Measurements from ENCODE around the gene KRTAP12-1. TPM values are rescaled to one million over a fixed set of nuclear protein-coding genes. Genes with fewer than 3 reads are reported as not detected.

Gene KRTAP12-1
- total and polyA plus RNA-seq, 4 donors: not detected

- ATAC-seq (ENCODE audit: low FRiP score) (no peak), DNase-seq (peak in 1 of 2 donors; percentile 45)
- intact Hi-C loops (cut with DNase I): no loop called here
- Histone ChIP-seq H3K9me3 (ENCODE audit: control insufficient read depth, low read length) (peaks cover 4% of the 10 kb centered on the region), H3K4me3 (ENCODE audit: low read length in 2 of 2) (no peak overlapping the region), H3K4me1 (ENCODE audit: control insufficient read depth in 1 of 2, insufficient read depth in 2 of 2, low read length in 2 of 2) (no peaks in the 10 kb centered on the region), H3K27me3 (ENCODE audit: control insufficient read depth in 1 of 2, insufficient read depth in 2 of 2, low read length in 1 of 2) (no peaks in the 10 kb centered on the region), H3K27ac (ENCODE audit: low read depth in 1 of 2, low read length in 2 of 2) (no peak overlapping the region), H3K36me3 (ENCODE audit: control insufficient read depth in 1 of 2, insufficient read depth in 2 of 2, low read length in 1 of 2) (no peaks in the 10 kb centered on the region)
- WGBS, 2 donors: 43 to 73% methylated on average over 13 of the region's 13 CpGs
These were observed 26.4 kb upstream of the KRTAP12-1 start for GRCh38 chr21:44708213-44708865.

- intact Hi-C loops (cut with DNase I): no loop called here
- Histone ChIP-seq H3K27me3 (ENCODE audit: control insufficient read depth in 1 of 2, insufficient read depth in 2 of 2, low read length in 1 of 2) (no peaks in the 10 kb centered on the region), H3K4me3 (ENCODE audit: low read length in 2 of 2) (no peak overlapping the region), H3K36me3 (ENCODE audit: control insufficient read depth in 1 of 2, insufficient read depth in 2 of 2, low read length in 1 of 2) (no peaks in the 10 kb centered on the region), H3K4me1 (ENCODE audit: control insufficient read depth in 1 of 2, insufficient read depth in 2 of 2, low read length in 2 of 2) (no peaks in the 10 kb centered on the region), H3K9me3 (ENCODE audit: control insufficient read depth, low read length) (peaks cover 4% of the 10 kb centered on the region), H3K27ac (ENCODE audit: low read depth in 1 of 2, low read length in 2 of 2) (no peak overlapping the region)
- DNase-seq: peak in 1 of 2 donors; percentile 46
- WGBS, 2 donors: 41 to 46% methylated on average over 42 to 46 of the region's 46 CpGs
- ATAC-seq (ENCODE audit: low FRiP score): no peak
These were observed 25.0 kb upstream of the KRTAP12-1 start for GRCh38 chr21:44706706-44707581.

GRCh38 chr21:44706026-44706705 lies 24.2 kb upstream of the KRTAP12-1 start:
- no peak overlapping the region for H3K27ac ChIP-seq (ENCODE audit: low read depth in 1 of 2, low read length in 2 of 2)
- ATAC-seq (ENCODE audit: low FRiP score) (no peak), DNase-seq (peak in 1 of 2 donors; percentile 60)
- H3K4me3 ChIP-seq (ENCODE audit: low read length in 2 of 2): no peak overlapping the region
- H3K9me3 ChIP-seq (ENCODE audit: control insufficient read depth, low read length): peaks cover 4% of the 10 kb centered on the region
- H3K36me3 ChIP-seq (ENCODE audit: control insufficient read depth in 1 of 2, insufficient read depth in 2 of 2, low read length in 1 of 2): no peaks in the 10 kb centered on the region
- intact Hi-C loops (cut with DNase I): no loop called here
- 42 to 49% methylated on average over 54 of the region's 54 CpGs for WGBS, 2 donors
- H3K4me1 ChIP-seq (ENCODE audit: control insufficient read depth in 1 of 2, insufficient read depth in 2 of 2, low read length in 2 of 2): no peaks in the 10 kb centered on the region
- H3K27me3 ChIP-seq (ENCODE audit: control insufficient read depth in 1 of 2, insufficient read depth in 2 of 2, low read length in 1 of 2): no peaks in the 10 kb centered on the region

GRCh38 chr21:44704636-44705001 lies 22.7 kb upstream of the KRTAP12-1 start:
- DNase-seq (no peak), ATAC-seq (ENCODE audit: low FRiP score) (no peak)
- WGBS, 2 donors: 72 to 74% methylated on average over 13 of the region's 13 CpGs
- intact Hi-C loops (cut with DNase I): no loop called here
- H3K27me3 ChIP-seq (ENCODE audit: control insufficient read depth in 1 of 2, insufficient read depth in 2 of 2, low read length in 1 of 2): no peaks in the 10 kb centered on the region
- peaks cover 4% of the 10 kb centered on the region for H3K9me3 ChIP-seq (ENCODE audit: control insufficient read depth, low read length)
- H3K4me3 ChIP-seq (ENCODE audit: low read length in 2 of 2): no peak overlapping the region
- H3K27ac ChIP-seq (ENCODE audit: low read depth in 1 of 2, low read length in 2 of 2): no peak overlapping the region
- H3K4me1 ChIP-seq (ENCODE audit: control insufficient read depth in 1 of 2, insufficient read depth in 2 of 2, low read length in 2 of 2): no peaks in the 10 kb centered on the region
- no peaks in the 10 kb centered on the region for H3K36me3 ChIP-seq (ENCODE audit: control insufficient read depth in 1 of 2, insufficient read depth in 2 of 2, low read length in 1 of 2)

- H3K9me3 ChIP-seq (ENCODE audit: control insufficient read depth, low read length): peaks cover 4% of the 10 kb centered on the region
- no peak overlapping the region for H3K4me3 ChIP-seq (ENCODE audit: low read length in 2 of 2)
- ATAC-seq (ENCODE audit: low FRiP score): no peak
- no peak for DNase-seq
- 72 to 74% methylated on average over 13 of the region's 13 CpGs for whole genome bisulfite sequencing, 2 donors
- no peaks in the 10 kb centered on the region for H3K27me3 ChIP-seq (ENCODE audit: control insufficient read depth in 1 of 2, insufficient read depth in 2 of 2, low read length in 1 of 2)
- no peaks in the 10 kb centered on the region for H3K4me1 ChIP-seq (ENCODE audit: control insufficient read depth in 1 of 2, insufficient read depth in 2 of 2, low read length in 2 of 2)
- H3K36me3 ChIP-seq (ENCODE audit: control insufficient read depth in 1 of 2, insufficient read depth in 2 of 2, low read length in 1 of 2): no peaks in the 10 kb centered on the region
- intact Hi-C loops (cut with DNase I): no loop called here
- H3K27ac ChIP-seq (ENCODE audit: low read depth in 1 of 2, low read length in 2 of 2): no peak overlapping the region
These were observed 22.0 kb upstream of the KRTAP12-1 start for GRCh38 chr21:44703731-44704635.

- ATAC-seq (ENCODE audit: low FRiP score) (no peak), DNase-seq (no peak)
- H3K4me3 ChIP-seq (ENCODE audit: low read length in 2 of 2): no peak overlapping the region
- intact Hi-C loops (cut with DNase I): no loop called here
- H3K27me3 ChIP-seq (ENCODE audit: control insufficient read depth in 1 of 2, insufficient read depth in 2 of 2, low read length in 1 of 2): no peaks in the 10 kb centered on the region
- no peak overlapping the region for H3K27ac ChIP-seq (ENCODE audit: low read depth in 1 of 2, low read length in 2 of 2)
- peaks cover 4% of the 10 kb centered on the region for H3K9me3 ChIP-seq (ENCODE audit: control insufficient read depth, low read length)
- no peaks in the 10 kb centered on the region for H3K4me1 ChIP-seq (ENCODE audit: control insufficient read depth in 1 of 2, insufficient read depth in 2 of 2, low read length in 2 of 2)
- 80 to 85% methylated on average over 16 of the region's 16 CpGs for WGBS, 2 donors
- H3K36me3 ChIP-seq (ENCODE audit: control insufficient read depth in 1 of 2, insufficient read depth in 2 of 2, low read length in 1 of 2): no peaks in the 10 kb centered on the region
These were observed 21.2 kb upstream of the KRTAP12-1 start for GRCh38 chr21:44702973-44703730.

- Histone ChIP-seq H3K27me3 (ENCODE audit: control insufficient read depth in 1 of 2, insufficient read depth in 2 of 2, low read length in 1 of 2) (no peaks in the 10 kb centered on the region), H3K9me3 (ENCODE audit: control insufficient read depth, low read length) (peaks cover 4% of the 10 kb centered on the region), H3K36me3 (ENCODE audit: control insufficient read depth in 1 of 2, insufficient read depth in 2 of 2, low read length in 1 of 2) (no peaks in the 10 kb centered on the region), H3K4me3 (ENCODE audit: low read length in 2 of 2) (no peak overlapping the region), H3K27ac (ENCODE audit: low read depth in 1 of 2, low read length in 2 of 2) (no peak overlapping the region), H3K4me1 (ENCODE audit: control insufficient read depth in 1 of 2, insufficient read depth in 2 of 2, low read length in 2 of 2) (no peaks in the 10 kb centered on the region)
- DNase-seq: no peak
- ATAC-seq (ENCODE audit: low FRiP score): no peak
- intact Hi-C loops (cut with DNase I): no loop called here
- 79 to 85% methylated on average over 20 to 22 of the region's 22 CpGs for WGBS, 2 donors
These were observed 20.4 kb upstream of the KRTAP12-1 start for GRCh38 chr21:44702111-44702972.
